ENCODE results near the gene SH2D3A. TPM values are rescaled to one million over a fixed set of nuclear protein-coding genes. Genes with fewer than 3 reads are reported as not detected.

Gene SH2D3A
- total RNA-seq, 1 donor from 2014 or later: 27.6 TPM

GRCh38 chr19:6723108-6723618 lies 44.1 kb downstream of the SH2D3A start:
- H3K4me3 ChIP-seq (ENCODE audit: low read depth, low read length): no peak overlapping the region
- TF ChIP-seq CTCF (conservative IDR thresholded peaks at IDR 0.05; ENCODE audit: low read depth, low read length): no peak
- no peak for DNase-seq (ENCODE audit: low read depth)

DNA sequence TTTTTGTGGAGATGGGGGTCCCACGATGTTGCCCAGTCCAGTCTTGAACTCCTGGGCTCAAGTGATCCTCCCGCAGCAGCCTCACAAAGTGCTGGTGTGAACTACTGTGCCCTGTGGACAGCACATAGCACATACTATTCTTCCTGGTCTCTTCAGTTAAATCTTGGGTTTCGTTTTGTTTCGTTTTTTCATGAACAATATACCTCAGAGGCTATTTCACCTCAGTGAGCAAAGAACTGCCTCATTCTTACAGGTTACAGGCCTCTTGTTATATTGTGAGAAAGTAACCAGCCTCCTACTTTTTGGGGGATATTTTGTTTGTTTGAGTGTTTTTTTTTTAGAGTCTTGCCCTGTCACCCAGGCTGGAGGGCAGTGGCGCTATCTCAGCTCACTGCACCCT lies 45.5 kb downstream of the SH2D3A start:
- no peak for DNase-seq (ENCODE audit: low read depth)
- TF ChIP-seq CTCF (conservative IDR thresholded peaks at IDR 0.05; ENCODE audit: low read depth, low read length): no peak
- H3K4me3 ChIP-seq (ENCODE audit: low read depth, low read length): no peak overlapping the region

DNA sequence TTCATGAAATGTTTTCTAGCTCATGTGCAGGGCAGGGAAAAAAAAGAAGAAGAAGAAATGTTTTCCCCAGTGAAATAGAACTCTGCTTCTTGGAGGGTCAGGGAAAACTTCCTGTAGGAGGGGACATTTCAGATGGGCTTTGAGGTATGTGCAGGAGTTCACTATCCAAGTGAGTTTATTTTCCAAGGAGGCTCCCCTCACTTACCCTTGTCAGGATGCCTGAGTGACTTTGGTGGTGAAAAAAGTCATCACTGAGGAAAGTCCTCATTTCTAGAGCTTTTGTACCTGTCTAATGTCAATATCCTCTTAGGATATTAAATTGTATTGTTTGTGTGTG lies 46.1 kb downstream of the SH2D3A start:
- H3K4me3 ChIP-seq (ENCODE audit: low read depth, low read length): no peak overlapping the region
- no peak for TF ChIP-seq CTCF (conservative IDR thresholded peaks at IDR 0.05; ENCODE audit: low read depth, low read length)
- no peak for DNase-seq (ENCODE audit: low read depth)

DNA sequence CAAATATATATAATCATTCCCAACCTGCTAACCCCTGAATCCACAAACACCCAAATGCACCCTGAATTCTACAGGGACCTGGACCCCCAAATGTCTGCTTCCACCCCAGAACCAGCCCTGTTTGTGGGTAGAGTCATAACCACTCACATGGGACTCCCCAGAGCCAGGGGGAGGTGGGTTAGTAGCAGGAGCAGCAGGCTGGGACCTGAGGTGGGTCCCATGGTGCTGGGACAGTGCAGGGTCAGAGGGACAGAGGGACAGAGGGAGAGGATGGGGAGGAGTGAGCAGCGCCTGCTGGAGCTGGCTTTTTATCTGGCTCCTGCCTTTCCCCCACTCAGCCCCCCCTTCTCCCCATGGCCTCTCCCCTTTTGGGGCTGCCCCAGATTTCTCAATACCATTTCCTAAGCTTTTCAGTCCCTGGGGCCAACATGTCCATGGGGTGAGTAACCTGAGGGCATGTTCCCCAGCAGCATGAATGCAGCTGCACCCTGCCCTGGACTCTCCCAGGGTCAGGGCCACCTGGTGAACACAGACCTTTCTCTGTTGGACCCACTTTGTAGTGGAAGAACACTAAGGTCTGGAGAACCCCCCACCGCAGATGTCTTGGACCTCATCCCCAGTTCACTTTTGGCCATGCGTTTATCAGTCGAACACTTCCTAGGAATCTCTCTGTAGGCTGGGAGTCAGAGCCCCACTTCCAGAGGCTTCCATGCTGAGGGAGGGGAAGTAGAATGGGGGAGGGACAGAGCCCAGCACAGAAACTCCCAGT lies 46.7 kb downstream of the SH2D3A start, which contains the start of gene C3:
Gene C3 (minus strand): TSS at position 282 of the 769 bp plus-strand sequence. CDS start 61 bp downstream, at position 221.
- TF ChIP-seq CTCF (conservative IDR thresholded peaks at IDR 0.05; ENCODE audit: low read depth, low read length): no peak
- peak; percentile 68 for DNase-seq (ENCODE audit: low read depth)
- H3K4me3 ChIP-seq (ENCODE audit: low read depth, low read length): peak within 1 kb of the TSS; percentile 64

- TF ChIP-seq CTCF (conservative IDR thresholded peaks at IDR 0.05; ENCODE audit: low read depth, low read length): no peak
- DNase-seq (ENCODE audit: low read depth): no peak
- H3K4me3 ChIP-seq (ENCODE audit: low read depth, low read length): peak overlapping the region; percentile 64
Measured at GRCh38 chr19:6719992-6720368, 47.3 kb downstream of the SH2D3A start.

GRCh38 chr19:6719540-6719861 lies 47.7 kb downstream of the SH2D3A start:
- H3K4me3 ChIP-seq (ENCODE audit: low read depth, low read length): peak overlapping the region; percentile 64
- no peak for DNase-seq (ENCODE audit: low read depth)
- TF ChIP-seq CTCF (conservative IDR thresholded peaks at IDR 0.05; ENCODE audit: low read depth, low read length): no peak
